T-helper 1 cell treated with Interleukin-12 subunit alpha and Interleukin-12 subunit beta and Interleukin-4 antibody, amounts not matched to agents 30 μg/mL and 1 μg/mL, for 36 hours (primary cell): Measurements from ENCODE around the gene SHD.

ENCODE experiments used
- H3K27ac Mint-ChIP-seq: one replicate; pipeline ENCODE4 v1.8.0; 2021; ENCODE audit warnings: mild to moderate bottlenecking, mixed read lengths
- H3K27me3 Mint-ChIP-seq: one replicate; pipeline ENCODE4 v1.8.0; 2021; ENCODE audit warnings: low read depth, mixed read lengths
- H3K36me3 Mint-ChIP-seq: one replicate; pipeline ENCODE4 v1.8.0; 2021; ENCODE audit warnings: low read depth, mixed read lengths
- H3K4me1 Mint-ChIP-seq: one replicate; pipeline ENCODE4 v1.8.0; 2021; ENCODE audit warnings: low read depth, mixed read lengths
- H3K4me3 Mint-ChIP-seq: one replicate; pipeline ENCODE4 v1.8.0; 2021; ENCODE audit warnings: mild to moderate bottlenecking, moderate library complexity, mixed read lengths
- H3K9me3 Mint-ChIP-seq: one replicate; pipeline ENCODE4 v1.8.0; 2021; ENCODE audit warnings: mixed read lengths

SHD gene

GRCh38 chr19:4301590-4302242 lies 22.6 kb downstream of the SHD start:
- Mint-ChIP-seq H3K36me3 (peaks cover 10% of the 10 kb centered on the region), H3K27me3 (no peaks in the 10 kb centered on the region), H3K9me3 (no peaks in the 10 kb centered on the region), H3K27ac (peak overlapping the region; percentile 85), H3K4me1 (peaks cover 27% of the 10 kb centered on the region), H3K4me3 (peak overlapping the region; percentile 88)

- H3K27me3 Mint-ChIP-seq, result no peaks in the 10 kb centered on the region
- peaks cover 11% of the 10 kb centered on the region for H3K36me3 Mint-ChIP-seq
- H3K4me1 Mint-ChIP-seq, result peaks cover 27% of the 10 kb centered on the region
- peak within 1 kb of the TSS; percentile 88 for H3K4me3 Mint-ChIP-seq
- no peaks in the 10 kb centered on the region for H3K9me3 Mint-ChIP-seq
- H3K27ac Mint-ChIP-seq, result peak within 1 kb of the TSS; percentile 85
Measured at GRCh38 chr19:4302243-4302640, 23.2 kb downstream of the SHD start, which contains the start of gene TMIGD2. TSS of gene TMIGD2 (minus strand) at chr19:4302389. CDS start at chr19:4302385, 4 bp downstream.

- Mint-ChIP-seq H3K27me3 (no peaks in the 10 kb centered on the region), H3K4me3 (peak overlapping the region; percentile 60), H3K36me3 (peaks cover 11% of the 10 kb centered on the region), H3K9me3 (no peaks in the 10 kb centered on the region), H3K27ac (peak overlapping the region; percentile 67), H3K4me1 (peaks cover 24% of the 10 kb centered on the region)
Measured at GRCh38 chr19:4303819-4304537, 24.9 kb downstream of the SHD start.

- H3K9me3 Mint-ChIP-seq, result no peaks in the 10 kb centered on the region
- peaks cover 24% of the 10 kb centered on the region for H3K4me1 Mint-ChIP-seq
- peak within 1 kb of the TSS; percentile 76 for H3K4me3 Mint-ChIP-seq
- no peaks in the 10 kb centered on the region for H3K27me3 Mint-ChIP-seq
- H3K36me3 Mint-ChIP-seq, result peaks cover 11% of the 10 kb centered on the region
- peak within 1 kb of the TSS; percentile 83 for H3K27ac Mint-ChIP-seq
Measured at GRCh38 chr19:4304538-4305256, 25.6 kb downstream of the SHD start, which contains the start of gene FSD1. TSS of gene FSD1 (plus strand) at chr19:4304598. CDS start at chr19:4304747, 149 bp downstream.

- no peaks in the 10 kb centered on the region for H3K9me3 Mint-ChIP-seq
- H3K27ac Mint-ChIP-seq, result peak overlapping the region; percentile 83
Measured at GRCh38 chr19:4305257-4305612, 26.2 kb downstream of the SHD start.

GRCh38 chr19:4305659-4306058 lies 26.6 kb downstream of the SHD start:
- no peaks in the 10 kb centered on the region for H3K27me3 Mint-ChIP-seq
- H3K36me3 Mint-ChIP-seq, result peaks cover 8% of the 10 kb centered on the region
- H3K9me3 Mint-ChIP-seq, result no peaks in the 10 kb centered on the region
- H3K4me3 Mint-ChIP-seq, result peak overlapping the region; percentile 76
- H3K27ac Mint-ChIP-seq, result peak overlapping the region; percentile 83
- H3K4me1 Mint-ChIP-seq, result peaks cover 22% of the 10 kb centered on the region

More at GRCh38 chr19:4305257-4305612, 26.2 kb downstream of the SHD start:
- Mint-ChIP-seq H3K4me3 (peak overlapping the region; percentile 76), H3K4me1 (peaks cover 24% of the 10 kb centered on the region), H3K27me3 (no peaks in the 10 kb centered on the region), H3K36me3 (peaks cover 11% of the 10 kb centered on the region)

- H3K9me3 Mint-ChIP-seq, result no peaks in the 10 kb centered on the region
- no peaks in the 10 kb centered on the region for H3K27me3 Mint-ChIP-seq
- H3K27ac Mint-ChIP-seq, result no peak overlapping the region
- no peak overlapping the region for H3K4me3 Mint-ChIP-seq
- H3K36me3 Mint-ChIP-seq, result peaks cover 4% of the 10 kb centered on the region
- peaks cover under 1% of the 10 kb centered on the region for H3K4me1 Mint-ChIP-seq
Measured at GRCh38 chr19:4310247-4311121, 31.4 kb downstream of the SHD start.

- Mint-ChIP-seq H3K27ac (no peak overlapping the region), H3K9me3 (peaks cover 3% of the 10 kb centered on the region), H3K27me3 (no peaks in the 10 kb centered on the region), H3K4me1 (no peaks in the 10 kb centered on the region), H3K4me3 (no peak overlapping the region), H3K36me3 (peaks cover 9% of the 10 kb centered on the region)
Measured at GRCh38 chr19:4313847-4314490, 34.9 kb downstream of the SHD start.

GRCh38 chr19:4316956-4317355 lies 37.9 kb downstream of the SHD start:
- H3K4me3 Mint-ChIP-seq, result no peak overlapping the region
- peaks cover 24% of the 10 kb centered on the region for H3K36me3 Mint-ChIP-seq
- H3K27me3 Mint-ChIP-seq, result no peaks in the 10 kb centered on the region
- H3K27ac Mint-ChIP-seq, result no peak overlapping the region
- H3K4me1 Mint-ChIP-seq, result no peaks in the 10 kb centered on the region
- H3K9me3 Mint-ChIP-seq, result peaks cover 24% of the 10 kb centered on the region

- Mint-ChIP-seq H3K4me1 (no peaks in the 10 kb centered on the region), H3K4me3 (no peak overlapping the region)
Measured at GRCh38 chr19:4318460-4318859, 39.4 kb downstream of the SHD start.

GRCh38 chr19:4319067-4319718 lies 40.1 kb downstream of the SHD start:
- peaks cover 24% of the 10 kb centered on the region for H3K36me3 Mint-ChIP-seq
- H3K4me1 Mint-ChIP-seq, result no peaks in the 10 kb centered on the region
- H3K9me3 Mint-ChIP-seq, result peaks cover 24% of the 10 kb centered on the region
- peak overlapping the region; percentile 2 for H3K27ac Mint-ChIP-seq
- H3K4me3 Mint-ChIP-seq, result no peak overlapping the region
- H3K27me3 Mint-ChIP-seq, result no peaks in the 10 kb centered on the region

More at GRCh38 chr19:4318460-4318859, 39.4 kb downstream of the SHD start:
- Mint-ChIP-seq H3K9me3 (peaks cover 24% of the 10 kb centered on the region), H3K27ac (no peak overlapping the region), H3K36me3 (peaks cover 24% of the 10 kb centered on the region), H3K27me3 (no peaks in the 10 kb centered on the region)

- H3K27me3 Mint-ChIP-seq, result no peaks in the 10 kb centered on the region
- H3K9me3 Mint-ChIP-seq, result peaks cover 24% of the 10 kb centered on the region
- no peak overlapping the region for H3K27ac Mint-ChIP-seq
- peaks cover 24% of the 10 kb centered on the region for H3K36me3 Mint-ChIP-seq
- no peak overlapping the region for H3K4me3 Mint-ChIP-seq
- no peaks in the 10 kb centered on the region for H3K4me1 Mint-ChIP-seq
Measured at GRCh38 chr19:4320419-4320818, 41.4 kb downstream of the SHD start.

GRCh38 chr19:4322942-4323665 lies 44.0 kb downstream of the SHD start:
- Mint-ChIP-seq H3K27ac (no peak overlapping the region), H3K4me3 (no peak overlapping the region), H3K36me3 (peaks cover 20% of the 10 kb centered on the region), H3K4me1 (peaks cover 14% of the 10 kb centered on the region), H3K27me3 (peaks cover 4% of the 10 kb centered on the region), H3K9me3 (peaks cover 24% of the 10 kb centered on the region)
